ENCODE results near the gene RPS6KA2.

Gene RPS6KA2

DNA sequence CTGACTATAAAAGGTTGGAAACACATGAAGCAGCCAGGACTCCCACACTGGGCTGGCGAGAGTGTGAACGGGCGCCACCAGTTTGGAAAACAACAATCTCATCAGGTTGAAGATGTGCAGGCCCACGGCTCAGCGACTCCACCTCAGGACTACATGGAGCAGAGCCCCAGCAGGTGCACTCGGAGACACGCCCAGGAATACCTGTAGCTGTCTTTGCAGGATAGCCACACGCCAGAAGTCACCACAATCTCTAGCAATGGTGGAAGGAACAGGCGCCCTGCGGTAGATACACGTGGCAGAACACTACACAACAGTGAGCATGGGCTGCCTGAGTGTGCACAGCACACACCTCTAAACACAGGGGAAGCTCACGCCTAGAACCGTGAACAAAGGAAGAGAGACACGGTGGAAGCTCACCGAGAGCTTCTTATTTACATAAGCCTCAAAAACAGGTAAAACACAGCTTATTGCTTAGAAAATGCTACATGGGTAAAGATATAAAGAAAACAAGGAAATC, 28.7 kb upstream of the RPS6KA2 start:
- Histone ChIP-seq H3K36me3 (ENCODE audit: insufficient read depth, low read length) (no peaks in the 10 kb centered on the region), H3K4me3 (ENCODE audit: low read depth, low read length) (no peak overlapping the region), H3K79me2 (ENCODE audit: control insufficient read depth, insufficient read depth, low read length, unreplicated experiment) (no peaks in the 10 kb centered on the region), H3K27ac (ENCODE audit: low read depth, low read length) (no peak overlapping the region), H2AFZ (ENCODE audit: low read length, unreplicated experiment) (no peak overlapping the region), H3K27me3 (ENCODE audit: insufficient read depth, low read length) (peaks cover 55% of the 10 kb centered on the region), H3K4me1 (ENCODE audit: control insufficient read depth, insufficient read depth, low read length, unreplicated experiment) (no peaks in the 10 kb centered on the region)

DNA sequence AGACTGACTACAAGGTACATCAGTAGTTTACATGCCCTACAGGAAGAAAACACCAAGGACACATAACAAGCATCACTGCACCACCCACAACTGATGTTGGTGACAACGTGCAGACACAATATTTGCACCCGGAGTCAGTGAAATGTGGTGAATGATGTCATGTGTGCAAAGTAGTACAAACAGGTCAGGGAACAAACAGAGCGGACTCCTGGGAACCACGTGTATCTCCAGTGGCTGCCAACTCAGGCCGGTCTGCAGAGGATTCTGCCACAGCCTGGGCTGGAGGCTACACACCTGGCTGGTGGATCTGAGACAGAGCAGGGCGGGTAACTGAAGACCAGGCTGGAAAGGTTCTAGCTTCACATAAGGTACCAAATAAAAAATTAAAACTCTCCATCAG, 28.2 kb upstream of the RPS6KA2 start:
- H3K79me2 ChIP-seq (ENCODE audit: control insufficient read depth, insufficient read depth, low read length, unreplicated experiment) = no peaks in the 10 kb centered on the region
- H3K36me3 ChIP-seq (ENCODE audit: insufficient read depth, low read length) = no peaks in the 10 kb centered on the region
- H3K4me3 ChIP-seq (ENCODE audit: low read depth, low read length) = no peak overlapping the region
- H2AFZ ChIP-seq (ENCODE audit: low read length, unreplicated experiment) = no peak overlapping the region
- no peak overlapping the region for H3K27ac ChIP-seq (ENCODE audit: low read depth, low read length)
- H3K4me1 ChIP-seq (ENCODE audit: control insufficient read depth, insufficient read depth, low read length, unreplicated experiment) = no peaks in the 10 kb centered on the region
- H3K27me3 ChIP-seq (ENCODE audit: insufficient read depth, low read length) = peaks cover 59% of the 10 kb centered on the region

DNA sequence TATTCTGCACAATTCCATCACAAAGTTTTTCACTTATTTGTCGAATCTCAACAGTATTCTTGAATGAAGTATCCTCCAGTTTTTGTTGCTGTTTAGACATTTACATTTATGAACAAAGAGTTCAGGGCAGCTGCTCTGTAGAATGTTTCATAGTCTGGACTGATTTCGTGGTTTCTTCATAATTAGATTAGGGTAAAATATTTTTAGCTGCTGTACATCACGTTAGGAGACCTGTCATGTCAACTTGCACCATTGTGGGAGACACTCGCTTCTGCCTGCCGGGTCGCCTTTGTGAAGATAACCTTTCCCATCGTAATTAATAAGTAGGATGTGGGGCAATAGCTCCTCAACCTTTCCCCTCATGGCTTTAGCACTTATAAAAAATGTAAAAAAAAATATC, 27.5 kb upstream of the RPS6KA2 start:
- H3K79me2 ChIP-seq (ENCODE audit: control insufficient read depth, insufficient read depth, low read length, unreplicated experiment) = no peaks in the 10 kb centered on the region
- no peak overlapping the region for H3K27ac ChIP-seq (ENCODE audit: low read depth, low read length)
- H3K4me3 ChIP-seq (ENCODE audit: low read depth, low read length) = no peak overlapping the region
- H3K4me1 ChIP-seq (ENCODE audit: control insufficient read depth, insufficient read depth, low read length, unreplicated experiment) = no peaks in the 10 kb centered on the region
- H2AFZ ChIP-seq (ENCODE audit: low read length, unreplicated experiment) = no peak overlapping the region
- H3K36me3 ChIP-seq (ENCODE audit: insufficient read depth, low read length) = no peaks in the 10 kb centered on the region
- peaks cover 63% of the 10 kb centered on the region for H3K27me3 ChIP-seq (ENCODE audit: insufficient read depth, low read length)

DNA sequence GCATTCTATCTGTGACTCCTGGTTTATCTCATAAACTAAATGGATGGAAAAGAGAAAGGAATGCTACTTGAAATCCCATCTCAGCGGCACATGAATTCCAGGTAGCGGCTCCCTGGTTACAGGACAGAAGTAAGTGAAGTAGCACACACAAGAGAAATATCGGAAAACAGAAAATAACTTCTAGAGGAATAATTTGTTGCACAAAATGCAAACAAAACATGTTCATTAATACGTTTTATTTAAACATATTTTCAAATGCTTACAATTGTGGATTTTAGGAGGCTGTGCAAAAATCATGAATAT, 26.5 kb upstream of the RPS6KA2 start:
- Histone ChIP-seq H3K36me3 (ENCODE audit: insufficient read depth, low read length) (no peaks in the 10 kb centered on the region), H3K27ac (ENCODE audit: low read depth, low read length) (no peak overlapping the region), H3K27me3 (ENCODE audit: insufficient read depth, low read length) (peaks cover 63% of the 10 kb centered on the region), H3K79me2 (ENCODE audit: control insufficient read depth, insufficient read depth, low read length, unreplicated experiment) (no peaks in the 10 kb centered on the region), H3K4me3 (ENCODE audit: low read depth, low read length) (no peak overlapping the region), H2AFZ (ENCODE audit: low read length, unreplicated experiment) (no peak overlapping the region), H3K4me1 (ENCODE audit: control insufficient read depth, insufficient read depth, low read length, unreplicated experiment) (no peaks in the 10 kb centered on the region)

- peaks cover 54% of the 10 kb centered on the region for H3K27me3 ChIP-seq (ENCODE audit: insufficient read depth, low read length)
- H3K27ac ChIP-seq (ENCODE audit: low read depth, low read length) = no peak overlapping the region
- H3K4me1 ChIP-seq (ENCODE audit: control insufficient read depth, insufficient read depth, low read length, unreplicated experiment) = no peaks in the 10 kb centered on the region
These were observed 24.1 kb upstream of the RPS6KA2 start for GRCh38 chr6:166650824-166651807.

GRCh38 chr6:166650047-166650446, 23.0 kb upstream of the RPS6KA2 start:
- no peaks in the 10 kb centered on the region for H3K4me1 ChIP-seq (ENCODE audit: control insufficient read depth, insufficient read depth, low read length, unreplicated experiment)
- H3K36me3 ChIP-seq (ENCODE audit: insufficient read depth, low read length) = no peaks in the 10 kb centered on the region
- no peak overlapping the region for H2AFZ ChIP-seq (ENCODE audit: low read length, unreplicated experiment)
- no peak overlapping the region for H3K4me3 ChIP-seq (ENCODE audit: low read depth, low read length)
- no peak overlapping the region for H3K27ac ChIP-seq (ENCODE audit: low read depth, low read length)
- peaks cover 44% of the 10 kb centered on the region for H3K27me3 ChIP-seq (ENCODE audit: insufficient read depth, low read length)
- H3K79me2 ChIP-seq (ENCODE audit: control insufficient read depth, insufficient read depth, low read length, unreplicated experiment) = no peaks in the 10 kb centered on the region

More at GRCh38 chr6:166650824-166651807, 24.1 kb upstream of the RPS6KA2 start:
- no peaks in the 10 kb centered on the region for H3K36me3 ChIP-seq (ENCODE audit: insufficient read depth, low read length)
- no peak overlapping the region for H2AFZ ChIP-seq (ENCODE audit: low read length, unreplicated experiment)
- H3K79me2 ChIP-seq (ENCODE audit: control insufficient read depth, insufficient read depth, low read length, unreplicated experiment) = no peaks in the 10 kb centered on the region
- no peak overlapping the region for H3K4me3 ChIP-seq (ENCODE audit: low read depth, low read length)

GRCh38 chr6:166648846-166649245, 21.8 kb upstream of the RPS6KA2 start:
- Histone ChIP-seq H3K27ac (ENCODE audit: low read depth, low read length) (no peak overlapping the region), H2AFZ (ENCODE audit: low read length, unreplicated experiment) (no peak overlapping the region), H3K4me1 (ENCODE audit: control insufficient read depth, insufficient read depth, low read length, unreplicated experiment) (no peaks in the 10 kb centered on the region), H3K79me2 (ENCODE audit: control insufficient read depth, insufficient read depth, low read length, unreplicated experiment) (no peaks in the 10 kb centered on the region), H3K27me3 (ENCODE audit: insufficient read depth, low read length) (peaks cover 37% of the 10 kb centered on the region), H3K4me3 (ENCODE audit: low read depth, low read length) (no peak overlapping the region), H3K36me3 (ENCODE audit: insufficient read depth, low read length) (no peaks in the 10 kb centered on the region)

- H3K36me3 ChIP-seq (ENCODE audit: insufficient read depth, low read length) = no peaks in the 10 kb centered on the region
- H3K4me1 ChIP-seq (ENCODE audit: control insufficient read depth, insufficient read depth, low read length, unreplicated experiment) = no peaks in the 10 kb centered on the region
- H3K79me2 ChIP-seq (ENCODE audit: control insufficient read depth, insufficient read depth, low read length, unreplicated experiment) = no peaks in the 10 kb centered on the region
- H2AFZ ChIP-seq (ENCODE audit: low read length, unreplicated experiment) = no peak overlapping the region
- H3K27ac ChIP-seq (ENCODE audit: low read depth, low read length) = no peak overlapping the region
- H3K27me3 ChIP-seq (ENCODE audit: insufficient read depth, low read length) = peaks cover 31% of the 10 kb centered on the region
- H3K4me3 ChIP-seq (ENCODE audit: low read depth, low read length) = no peak overlapping the region
These were observed 20.8 kb upstream of the RPS6KA2 start for GRCh38 chr6:166647896-166648295.

DNA sequence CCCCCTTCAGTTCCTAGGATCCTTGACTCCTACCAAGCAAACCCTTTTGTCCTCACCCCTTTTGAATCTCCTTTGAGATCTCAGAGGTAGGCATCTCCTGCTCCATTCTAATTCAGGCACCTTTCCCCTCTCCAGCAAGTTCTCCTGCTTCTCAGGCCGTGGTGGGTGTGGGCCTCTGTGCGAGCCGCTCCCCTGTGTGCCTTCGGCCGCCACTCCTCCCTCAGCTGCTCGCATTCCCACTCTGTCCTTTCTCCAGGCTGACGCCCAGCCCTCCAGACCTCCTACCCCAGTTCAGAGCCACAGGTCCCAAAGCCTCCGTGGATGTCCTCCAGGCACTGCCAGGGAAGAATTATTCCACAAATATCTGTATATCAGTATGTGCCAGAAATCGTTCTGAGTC, 19.7 kb upstream of the RPS6KA2 start:
- Histone ChIP-seq H3K36me3 (ENCODE audit: insufficient read depth, low read length) (no peaks in the 10 kb centered on the region), H3K27me3 (ENCODE audit: insufficient read depth, low read length) (peaks cover 30% of the 10 kb centered on the region), H3K79me2 (ENCODE audit: control insufficient read depth, insufficient read depth, low read length, unreplicated experiment) (no peaks in the 10 kb centered on the region), H3K27ac (ENCODE audit: low read depth, low read length) (no peak overlapping the region), H3K4me1 (ENCODE audit: control insufficient read depth, insufficient read depth, low read length, unreplicated experiment) (no peaks in the 10 kb centered on the region), H2AFZ (ENCODE audit: low read length, unreplicated experiment) (no peak overlapping the region), H3K4me3 (ENCODE audit: low read depth, low read length) (no peak overlapping the region)

- Histone ChIP-seq H3K36me3 (ENCODE audit: insufficient read depth, low read length) (no peaks in the 10 kb centered on the region), H3K4me3 (ENCODE audit: low read depth, low read length) (no peak overlapping the region), H3K79me2 (ENCODE audit: control insufficient read depth, insufficient read depth, low read length, unreplicated experiment) (no peaks in the 10 kb centered on the region), H3K4me1 (ENCODE audit: control insufficient read depth, insufficient read depth, low read length, unreplicated experiment) (no peaks in the 10 kb centered on the region), H3K27me3 (ENCODE audit: insufficient read depth, low read length) (peaks cover 23% of the 10 kb centered on the region; the same call in 1 of the 2 replicates), H3K27ac (ENCODE audit: low read depth, low read length) (no peak overlapping the region), H2AFZ (ENCODE audit: low read length, unreplicated experiment) (no peak overlapping the region)
These were observed 18.8 kb upstream of the RPS6KA2 start for GRCh38 chr6:166645896-166646295.

DNA sequence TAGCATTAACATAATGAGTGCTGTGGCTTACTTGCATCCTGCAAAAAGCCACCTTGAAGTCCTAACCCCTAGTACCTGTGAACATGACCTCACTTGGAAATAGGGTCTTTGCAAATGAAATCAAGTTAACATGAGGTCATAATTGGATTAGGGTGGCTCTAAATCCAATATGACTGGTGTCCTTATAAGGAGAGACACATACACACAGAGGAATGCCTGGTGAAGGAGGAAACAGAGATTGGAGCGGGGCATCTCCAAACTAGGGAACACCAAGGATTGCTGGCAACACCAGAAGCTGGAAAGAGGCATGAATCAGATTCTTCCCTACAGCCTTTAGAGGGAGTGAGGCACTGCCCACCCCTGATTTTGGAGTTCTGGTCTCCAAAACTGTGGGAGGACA, 17.6 kb upstream of the RPS6KA2 start:
- H3K27me3 ChIP-seq (ENCODE audit: insufficient read depth, low read length) = peaks cover 14% of the 10 kb centered on the region; the same call in 1 of the 2 replicates

More for the DNA sequence above, 17.6 kb upstream of the RPS6KA2 start:
- Histone ChIP-seq H2AFZ (ENCODE audit: low read length, unreplicated experiment) (no peak overlapping the region), H3K79me2 (ENCODE audit: control insufficient read depth, insufficient read depth, low read length, unreplicated experiment) (no peaks in the 10 kb centered on the region), H3K4me3 (ENCODE audit: low read depth, low read length) (no peak overlapping the region), H3K4me1 (ENCODE audit: control insufficient read depth, insufficient read depth, low read length, unreplicated experiment) (no peaks in the 10 kb centered on the region), H3K36me3 (ENCODE audit: insufficient read depth, low read length) (no peaks in the 10 kb centered on the region), H3K27ac (ENCODE audit: low read depth, low read length) (no peak overlapping the region)

All from ACC112 (cell line).